Renal cortex interstitium (tissue), 11 donors: ENCODE measurements around the gene UTS2B. TPM values are rescaled to one million over a fixed set of nuclear protein-coding genes. Genes with fewer than 3 reads are reported as not detected.
"Not testable (repeated sequence)": the region's sequence is repeated elsewhere in the genome, so short reads cannot be mapped to it uniquely, and the experiment has no call there.

Source experiments
- DNase-seq, 11 donors: peaks; one replicate each; pipeline ENCODE4 v3.0.0-alpha.2; 2013; ENCODE audit warnings: low read depth in 9 of 11, low spot score in 4 of 11; ENCODE audit errors: extremely low read depth in 1 of 11
- polyA plus RNA-seq, 3 donors: library from polyadenylated mRNA; unstranded; fragments of 120-200 nt; gene quantifications; one replicate each; pipeline ENCODE4 v1.2.1, GENCODE V29; 2013; ENCODE audit not compliant: insufficient read length in 3 of 3

UTS2B gene
- polyA plus RNA-seq, 3 donors: 0.65 to 0.88 (median 0.70) TPM

- DNase-seq: no peak
Observed at GRCh38 chr3:191298846-191299245, 31.5 kb downstream of the UTS2B start.

- DNase-seq: no peak
Observed at GRCh38 chr3:191296041-191296541, 34.2 kb downstream of the UTS2B start.

DNA sequence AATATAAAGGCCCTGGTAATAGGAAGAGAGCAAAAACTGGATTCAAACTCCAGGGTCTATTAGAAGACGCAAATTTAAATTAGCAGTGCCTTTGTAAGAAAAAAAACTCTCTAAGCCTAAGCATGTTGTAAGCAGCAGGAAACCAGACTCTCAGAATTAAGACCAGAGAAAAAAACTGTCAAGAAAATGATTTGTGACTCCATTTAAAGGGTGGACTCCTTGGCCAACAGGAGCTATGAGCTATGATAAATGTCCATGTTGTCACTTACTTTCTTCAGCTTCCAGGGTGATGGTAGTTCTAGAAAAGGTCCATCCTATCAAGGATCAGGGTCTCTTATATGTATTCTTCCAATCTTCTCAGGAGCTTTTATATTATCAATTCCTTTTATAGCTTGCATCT is 36.0 kb downstream of the UTS2B start:
- DNase-seq: no peak

DNA sequence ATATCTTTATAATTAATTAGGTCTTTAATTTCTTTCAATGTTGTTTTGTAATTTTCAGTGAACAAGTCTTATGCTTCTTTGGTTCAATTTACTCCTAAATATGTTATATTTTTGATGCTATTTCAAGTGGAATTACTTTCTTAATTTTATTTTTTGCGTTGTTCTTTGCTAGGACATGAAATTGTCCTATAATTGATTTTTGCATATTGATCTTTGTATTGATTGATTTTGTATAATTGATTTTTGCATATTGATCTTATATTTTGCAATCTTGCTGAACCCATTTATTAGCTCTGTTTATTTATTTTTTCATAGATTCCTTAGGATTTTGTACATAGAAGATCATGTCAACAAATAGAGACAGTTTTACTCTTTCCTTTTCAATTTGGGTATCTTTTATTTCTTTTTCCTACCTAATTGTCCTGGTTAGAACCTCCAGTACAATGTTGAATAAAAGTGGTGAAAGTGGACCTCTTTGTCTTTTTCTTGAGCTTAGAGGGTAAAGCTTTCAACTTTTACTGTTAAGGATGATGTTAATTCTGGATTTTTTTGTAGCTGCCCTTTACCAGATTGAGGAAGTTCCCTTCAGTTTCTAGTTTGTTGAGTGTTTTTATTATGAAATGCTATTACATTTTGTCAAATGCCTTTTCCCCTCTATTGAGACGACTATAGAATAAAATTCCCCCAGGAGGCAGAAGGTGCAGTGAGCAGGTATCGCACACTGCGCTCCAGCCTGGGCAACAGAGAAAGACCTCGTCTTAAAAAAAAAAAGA is 37.9 kb downstream of the UTS2B start:
- no peak for DNase-seq

DNA sequence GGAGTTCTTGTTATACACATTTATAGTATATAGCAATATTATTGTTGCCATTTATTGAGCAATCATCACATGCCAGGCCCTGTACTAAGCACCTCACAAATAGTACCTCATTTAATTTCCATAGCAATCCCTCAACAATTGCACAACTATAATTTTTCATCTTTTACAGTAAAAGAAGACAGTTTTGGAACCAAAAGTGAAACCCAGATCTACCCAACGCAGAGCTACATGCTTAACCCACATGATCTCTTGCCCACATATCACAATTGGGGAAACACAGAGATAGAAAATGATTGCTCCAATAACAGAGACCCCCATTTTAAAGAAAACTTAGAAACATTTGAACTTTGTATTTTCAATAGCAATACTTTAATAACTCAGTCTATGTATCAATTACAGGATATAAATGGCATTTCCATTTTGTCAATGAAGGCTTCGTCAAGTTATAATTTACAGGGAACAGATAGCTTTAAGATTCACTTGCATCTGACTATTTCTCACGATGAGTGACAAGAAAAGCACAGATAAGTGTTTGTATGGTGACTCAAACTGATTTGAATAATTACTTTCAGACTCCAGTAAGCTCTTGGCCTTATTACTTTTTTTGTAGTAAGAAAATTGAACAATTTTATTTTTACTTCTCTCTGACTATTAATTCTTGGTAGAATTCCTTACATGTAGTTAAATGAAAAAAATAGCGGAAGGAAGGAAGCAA is 39.9 kb downstream of the UTS2B start:
- DNase-seq: no peak

DNA sequence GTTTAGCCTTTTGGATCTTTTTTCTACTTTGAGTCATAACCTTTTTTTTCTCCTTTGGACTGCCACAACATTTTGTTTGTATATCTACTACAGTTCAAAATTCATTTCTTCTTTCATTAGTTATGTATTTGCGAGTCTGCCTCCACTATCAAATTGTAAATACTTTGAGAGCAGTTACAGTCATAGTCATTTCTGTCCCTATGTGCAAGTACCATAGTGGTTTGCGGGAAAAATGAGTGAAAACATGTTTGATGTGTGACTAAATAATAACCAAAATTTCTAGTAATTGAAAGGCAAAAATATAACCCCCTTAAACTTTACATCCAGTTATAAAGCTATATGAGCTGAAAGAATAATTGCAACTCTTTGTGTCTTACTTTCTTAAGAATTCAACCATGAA is 46.9 kb downstream of the UTS2B start:
- DNase-seq: no peak

- no peak for DNase-seq
Observed at GRCh38 chr3:191282251-191283185, 47.8 kb downstream of the UTS2B start.

GRCh38 chr3:191280882-191281281 is 49.4 kb downstream of the UTS2B start:
- no peak for DNase-seq

DNA sequence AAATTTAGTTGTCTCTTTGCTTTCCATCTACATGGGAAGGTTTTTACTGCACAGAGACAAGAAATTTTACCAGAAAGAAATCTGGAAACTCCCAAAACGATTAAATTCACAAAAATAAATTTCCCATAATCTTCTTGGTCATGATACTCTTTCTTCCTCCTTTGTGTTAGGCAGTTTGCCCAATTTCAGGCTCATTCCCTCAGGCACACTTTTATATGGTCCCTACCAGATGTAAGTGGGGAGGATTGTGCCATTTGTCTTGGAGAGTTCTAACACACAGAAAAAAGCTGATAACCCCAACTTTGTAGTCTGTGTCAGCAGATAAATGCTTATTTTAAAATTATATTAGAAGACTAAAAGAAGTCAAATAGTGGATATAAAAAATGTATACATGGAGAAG is 50.2 kb downstream of the UTS2B start:
- no peak for DNase-seq

DNA sequence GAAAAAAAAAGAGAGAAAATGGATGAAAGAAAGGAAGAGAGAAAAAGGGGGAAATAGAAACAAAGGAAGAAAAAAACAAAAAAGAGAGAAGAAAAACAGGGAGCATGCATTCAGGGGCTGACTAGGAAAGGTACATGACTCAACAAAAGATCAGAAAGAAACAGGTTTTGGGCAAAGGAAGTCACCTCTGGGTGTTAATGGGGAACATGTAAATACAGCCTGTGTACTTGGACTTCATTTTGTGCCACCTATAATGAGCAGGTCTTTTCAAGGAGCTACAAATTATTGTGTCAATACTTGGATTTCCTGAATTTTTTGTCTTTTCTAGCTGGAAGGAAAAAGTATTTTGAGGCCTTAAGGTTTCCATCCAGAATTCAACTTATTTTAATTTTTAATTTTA is 54.6 kb downstream of the UTS2B start:
- DNase-seq: no peak

DNA sequence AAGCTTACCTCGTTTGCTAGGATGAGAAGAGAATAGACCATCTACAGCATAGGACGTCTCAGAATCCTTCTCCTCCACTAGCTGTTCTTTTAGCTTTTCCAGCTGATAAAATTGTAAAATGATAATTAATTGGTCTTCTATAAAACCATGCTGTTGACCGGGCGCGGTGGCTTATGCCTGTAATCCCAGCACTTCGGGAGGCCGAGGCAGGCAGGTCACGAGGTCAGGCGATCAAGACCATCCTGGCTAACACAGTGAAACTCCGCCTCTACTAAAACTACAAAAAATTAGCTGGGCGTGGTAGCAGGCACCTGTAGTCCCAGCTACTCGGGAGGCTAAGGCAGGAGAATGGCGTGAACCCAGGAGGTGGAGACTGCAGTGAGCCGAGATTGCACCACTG is 55.1 kb downstream of the UTS2B start:
- not testable (repeated sequence) for DNase-seq

DNA sequence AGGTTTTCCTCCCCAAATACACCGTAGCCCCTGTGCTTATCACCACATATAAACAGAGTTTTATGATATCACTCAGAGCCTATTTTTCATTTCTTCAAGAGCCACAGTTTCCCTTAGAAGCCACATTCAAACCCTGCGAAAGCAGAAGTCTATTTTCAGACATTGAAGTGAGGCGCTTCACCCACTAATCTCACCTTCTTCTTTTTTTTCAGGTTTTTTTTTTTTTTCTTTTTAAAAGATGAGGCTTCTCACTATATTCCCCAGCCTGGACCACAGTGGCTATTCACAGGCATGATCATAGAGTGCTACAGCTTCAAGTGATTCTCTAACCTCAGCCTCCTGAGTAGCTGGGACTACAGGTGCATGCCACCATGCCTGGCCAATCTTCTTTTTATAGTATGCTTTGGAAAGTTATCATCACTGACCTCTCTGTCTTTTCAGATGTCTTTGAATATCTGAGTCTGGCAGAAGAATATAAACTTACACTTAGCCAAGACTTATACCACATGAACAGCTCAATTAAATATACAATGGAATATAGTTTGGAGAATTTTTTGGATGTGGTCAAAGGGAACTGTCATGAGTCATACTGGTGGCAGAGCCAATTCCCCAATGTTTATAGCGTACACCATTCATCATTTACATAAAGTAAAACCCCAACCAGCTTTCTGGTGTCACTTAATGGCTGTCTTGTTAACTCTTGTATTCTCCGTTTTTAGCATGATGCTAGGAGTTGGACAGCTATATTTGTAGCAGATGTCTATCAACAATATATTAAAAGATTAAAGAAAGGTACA is 60.8 kb downstream of the UTS2B start:
- no peak for DNase-seq

DNA sequence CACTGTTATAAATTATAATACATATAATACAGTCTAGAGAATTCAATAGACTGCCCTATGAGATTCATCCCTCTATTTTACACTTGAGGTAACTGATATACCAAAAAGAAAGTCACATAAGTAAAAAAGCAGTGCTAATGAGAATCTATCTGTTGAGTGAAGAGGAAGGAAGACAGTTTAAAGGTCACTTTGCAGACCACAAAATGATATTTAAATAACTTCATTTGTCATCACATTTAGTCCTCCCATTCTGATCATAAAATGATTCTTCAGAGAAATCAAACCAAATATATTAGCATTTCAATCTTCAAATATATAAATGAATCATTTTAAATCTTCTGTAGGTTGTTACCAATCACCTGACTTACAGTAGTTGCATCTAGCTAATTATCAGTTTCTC is 61.6 kb downstream of the UTS2B start:
- DNase-seq: no peak

- DNase-seq: no peak
Observed at GRCh38 chr3:191263850-191264249, 66.5 kb downstream of the UTS2B start.

GRCh38 chr3:191263365-191263764 is 67.0 kb downstream of the UTS2B start:
- no peak for DNase-seq

DNA sequence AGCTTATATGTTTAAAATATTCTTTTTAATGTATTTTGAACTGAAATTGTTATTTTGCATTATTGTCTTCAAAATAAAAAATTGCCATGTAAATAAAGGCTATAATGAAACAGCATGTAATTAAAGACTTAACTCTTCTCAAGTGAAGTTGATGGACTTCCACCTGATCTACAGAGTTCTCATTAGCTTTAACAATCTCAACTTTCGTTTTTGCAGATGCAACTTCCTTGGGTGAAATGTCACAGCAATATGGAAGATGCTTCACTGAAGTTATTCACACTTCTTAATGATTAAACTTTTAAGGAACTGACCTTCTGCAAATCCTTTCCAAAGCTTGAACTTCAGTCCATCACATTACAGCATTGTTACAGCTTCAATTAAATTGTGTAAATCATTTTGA is 67.7 kb downstream of the UTS2B start:
- DNase-seq: no peak

DNA sequence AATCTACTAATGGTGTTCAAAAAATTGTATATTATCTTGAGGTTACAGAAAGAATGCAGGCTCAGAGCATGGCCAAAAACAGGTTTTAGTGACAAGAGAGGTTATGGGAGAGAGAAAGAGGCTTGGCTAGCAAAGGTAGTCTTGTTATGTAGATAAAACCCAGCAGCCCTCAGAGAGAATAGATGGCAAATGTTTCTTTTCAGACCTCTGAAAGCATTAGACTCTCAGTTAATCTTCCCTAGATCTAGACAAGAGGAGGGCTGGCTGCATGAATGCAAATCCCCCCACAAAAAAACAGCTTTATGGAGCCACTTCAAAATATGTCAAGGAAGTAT is 69.1 kb downstream of the UTS2B start:
- DNase-seq: no peak

GRCh38 chr3:191260431-191261303 is 69.7 kb downstream of the UTS2B start:
- no peak for DNase-seq
